ENCODE results near the gene CNTNAP2.

GRCh38 chr7:147013825-147014224 is 897.2 kb downstream of the CNTNAP2 start:
- no peak for TF ChIP-seq CTCF (IDR thresholded peaks at IDR 0.05; ENCODE audit: low read depth, low read length, missing input control)
- TF ChIP-seq ATF3 (IDR thresholded peaks at IDR 0.05) = no peak
- no peak for TF ChIP-seq YY1 (IDR thresholded peaks at IDR 0.05)
- TF ChIP-seq MAX (IDR thresholded peaks at IDR 0.05) = no peak
- TF ChIP-seq HNF4A (conservative IDR thresholded peaks at IDR 0.05) = no peak
- no peak for TF ChIP-seq TAF1 (conservative IDR thresholded peaks at IDR 0.05)
